ENCODE measurements around the gene TRIO.

TRIO gene

GRCh38 chr5:14410394-14411201 lies 267.5 kb downstream of the TRIO start:
- no peak for DNase-seq (ENCODE audit: extremely low read depth, low read depth)
- no peak for TF ChIP-seq CTCF (IDR thresholded peaks at IDR 0.05; ENCODE audit: low read depth, low read length)

GRCh38 chr5:14411216-14411615 lies 268.1 kb downstream of the TRIO start:
- DNase-seq (ENCODE audit: extremely low read depth, low read depth) = no peak
- no peak for TF ChIP-seq CTCF (IDR thresholded peaks at IDR 0.05; ENCODE audit: low read depth, low read length)

GRCh38 chr5:14413331-14413750 lies 270.2 kb downstream of the TRIO start:
- TF ChIP-seq CTCF (IDR thresholded peaks at IDR 0.05; ENCODE audit: low read depth, low read length) = no peak
- no peak for DNase-seq (ENCODE audit: extremely low read depth, low read depth)

- no peak for DNase-seq (ENCODE audit: extremely low read depth, low read depth)
- TF ChIP-seq CTCF (IDR thresholded peaks at IDR 0.05; ENCODE audit: low read depth, low read length) = no peak
Measured at GRCh38 chr5:14414007-14414406, 270.9 kb downstream of the TRIO start.

DNA sequence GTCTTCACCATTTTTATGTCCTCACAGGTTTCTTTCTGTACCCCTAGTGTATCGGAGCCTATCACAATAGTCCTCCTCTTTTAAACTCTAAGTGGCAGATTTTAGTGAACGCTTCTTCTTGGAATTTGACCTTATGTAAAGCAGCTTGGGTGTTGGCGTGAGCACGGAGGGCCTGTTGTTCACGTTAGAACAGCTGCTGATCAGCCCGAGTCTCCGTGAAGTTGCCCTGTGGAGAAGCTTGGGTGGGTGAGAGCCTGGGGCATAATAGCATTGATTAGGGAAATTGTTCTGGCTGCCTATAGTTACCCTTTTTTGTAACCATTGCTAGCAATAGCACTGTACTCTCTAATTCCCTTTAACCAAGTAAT lies 271.5 kb downstream of the TRIO start:
- DNase-seq (ENCODE audit: extremely low read depth, low read depth) = no peak
- no peak for TF ChIP-seq CTCF (IDR thresholded peaks at IDR 0.05; ENCODE audit: low read depth, low read length)

DNA sequence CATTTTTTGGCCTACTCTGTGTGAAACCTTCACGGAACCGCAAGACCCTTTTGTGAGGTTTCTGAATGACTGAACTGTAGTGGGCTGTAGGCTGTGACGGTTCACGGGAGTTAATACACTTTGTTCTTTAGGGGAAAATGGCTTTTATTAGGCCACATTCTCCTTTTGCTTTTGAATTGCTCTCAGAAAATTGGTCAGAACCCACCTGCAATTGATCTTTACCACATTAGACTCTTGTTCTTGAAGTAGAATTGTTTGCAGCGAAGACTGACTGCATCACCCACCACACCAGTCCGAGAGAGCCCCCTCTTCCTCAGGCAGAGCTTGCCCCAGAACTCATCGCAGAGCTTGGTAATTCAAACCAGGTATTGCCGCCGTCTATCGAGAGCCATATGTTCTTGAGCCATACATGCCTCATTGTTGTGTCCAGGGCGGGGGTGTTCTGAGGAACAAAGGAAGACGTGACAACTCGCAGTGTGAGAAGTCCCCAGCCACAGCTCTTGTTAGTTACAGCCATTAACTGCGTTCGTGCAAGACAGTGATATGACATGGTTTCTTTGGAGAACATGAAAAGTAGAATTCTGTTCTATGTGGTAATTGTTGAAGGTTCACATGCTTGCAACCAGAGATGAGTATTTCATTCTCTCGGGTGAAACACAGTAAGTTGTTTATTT lies 272.0 kb downstream of the TRIO start:
- TF ChIP-seq CTCF (IDR thresholded peaks at IDR 0.05; ENCODE audit: low read depth, low read length) = no peak

GRCh38 chr5:14415698-14416074 lies 272.5 kb downstream of the TRIO start:
- no peak for TF ChIP-seq CTCF (IDR thresholded peaks at IDR 0.05; ENCODE audit: low read depth, low read length)
- no peak for DNase-seq (ENCODE audit: extremely low read depth, low read depth)

More for the DNA sequence above, 272.0 kb downstream of the TRIO start:
- DNase-seq (ENCODE audit: extremely low read depth, low read depth) = no peak

Measured in AG09319 (cell line).